ENCODE data around the gene DHX15.

DNA sequence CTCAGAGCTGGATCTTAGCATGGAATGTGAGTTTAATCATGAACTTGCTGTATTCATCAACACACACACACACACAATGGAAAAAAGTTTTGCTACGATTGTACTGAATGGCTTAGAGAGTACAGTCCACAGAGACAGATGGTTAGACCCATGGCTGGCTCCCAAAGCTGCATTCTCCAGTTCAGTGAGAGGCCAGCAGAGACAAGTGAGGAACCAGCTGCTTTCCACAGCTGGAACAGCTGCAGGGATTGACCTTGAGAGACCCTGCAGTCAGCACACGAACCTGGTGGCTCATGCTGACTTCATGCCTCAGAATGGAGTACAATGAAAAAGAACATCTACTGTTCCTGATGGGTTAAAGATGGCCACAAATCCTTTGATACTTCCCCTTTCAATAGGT is 94.5 kb downstream of the DHX15 start:
- TF ChIP-seq, protein P1, sequence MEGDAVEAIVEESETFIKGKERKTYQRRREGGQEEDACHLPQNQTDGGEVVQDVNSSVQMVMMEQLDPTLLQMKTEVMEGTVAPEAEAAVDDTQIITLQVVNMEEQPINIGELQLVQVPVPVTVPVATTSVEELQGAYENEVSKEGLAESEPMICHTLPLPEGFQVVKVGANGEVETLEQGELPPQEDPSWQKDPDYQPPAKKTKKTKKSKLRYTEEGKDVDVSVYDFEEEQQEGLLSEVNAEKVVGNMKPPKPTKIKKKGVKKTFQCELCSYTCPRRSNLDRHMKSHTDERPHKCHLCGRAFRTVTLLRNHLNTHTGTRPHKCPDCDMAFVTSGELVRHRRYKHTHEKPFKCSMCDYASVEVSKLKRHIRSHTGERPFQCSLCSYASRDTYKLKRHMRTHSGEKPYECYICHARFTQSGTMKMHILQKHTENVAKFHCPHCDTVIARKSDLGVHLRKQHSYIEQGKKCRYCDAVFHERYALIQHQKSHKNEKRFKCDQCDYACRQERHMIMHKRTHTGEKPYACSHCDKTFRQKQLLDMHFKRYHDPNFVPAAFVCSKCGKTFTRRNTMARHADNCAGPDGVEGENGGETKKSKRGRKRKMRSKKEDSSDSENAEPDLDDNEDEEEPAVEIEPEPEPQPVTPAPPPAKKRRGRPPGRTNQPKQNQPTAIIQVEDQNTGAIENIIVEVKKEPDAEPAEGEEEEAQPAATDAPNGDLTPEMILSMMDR (conservative IDR thresholded peaks at IDR 0.05; ENCODE audit: low read depth, low read length): no peak
- no peak for TF ChIP-seq EZH2phosphoT487 (IDR thresholded peaks at IDR 0.05; ENCODE audit: borderline replicate concordance, low read length)

Measured in PC-3 (cell line).